IMR-90 (cell line): ENCODE data around the gene SETD9. TPM values are rescaled to one million over a fixed set of nuclear protein-coding genes. Genes with fewer than 3 reads are reported as not detected.

Experiments used
- ATAC-seq: fragments of 200-7000 bp; cut with Tn5 transposase; 2 replicates; pipeline ENCODE4 v1.9.1; 2020; ENCODE audit warnings: low read depth, mild to moderate bottlenecking, moderate library complexity
- BruUV-seq: library from RNA; stranded (reverse); fragments of 400-500 nt; replicated peaks from 2 replicates; lab custom pipeline; 2021; lab: Mats Ljungman, UMichigan
- CTCF ChIA-PET: fragments of 300-600 bp; formaldehyde crosslinking; extraction: SDS; loops from one replicate; lab custom pipeline; 2021; ENCODE audit warnings: antibody characterized with exemption; lab: Yijun Ruan, JAX
- POLR2A ChIA-PET: fragments of 300-600 bp; sonication (Branson Sonifier 250); formaldehyde crosslinking; loops from one replicate; lab custom pipeline; 2022; ENCODE audit warnings: antibody characterized with exemption; ENCODE audit not compliant: unreplicated experiment; lab: Charles Lee
- DNase-seq: peaks from one replicate; pipeline ENCODE4 v3.0.0; 2013
- H2AFZ ChIP-seq: replicated peaks from 2 replicates; pipeline ENCODE3; 2013; ENCODE audit warnings: low read length, mild to moderate bottlenecking; ENCODE audit not compliant: poor library complexity
- H2AK5ac ChIP-seq: 2 replicates; pipeline ENCODE4 v1.6.1; 2013; ENCODE audit warnings: low read depth, low read length, inconsistent platforms
- H2AK9ac ChIP-seq: replicated peaks from 2 replicates; pipeline ENCODE3; 2013; ENCODE audit warnings: mild to moderate bottlenecking, low read depth, low read length, moderate library complexity; ENCODE audit not compliant: poor library complexity
- H2BK120ac ChIP-seq: 2 replicates; pipeline ENCODE4 v1.6.1; 2013; ENCODE audit warnings: low read depth, low read length, inconsistent platforms
- H2BK15ac ChIP-seq: 3 replicates; pipeline ENCODE4 v1.6.1; 2013; ENCODE audit warnings: low read depth, low read length, inconsistent platforms
- H2BK20ac ChIP-seq: 2 replicates; pipeline ENCODE4 v1.6.1; 2013; ENCODE audit warnings: low read depth, mild to moderate bottlenecking, inconsistent platforms, low read length, moderate library complexity
- H2BK5ac ChIP-seq: 2 replicates; pipeline ENCODE4 v1.6.1; 2013; ENCODE audit warnings: mild to moderate bottlenecking, low read depth, low read length, inconsistent platforms; ENCODE audit not compliant: poor library complexity, severe bottlenecking
- H3K14ac ChIP-seq: replicated peaks from 2 replicates; pipeline ENCODE4 v1.6.1; 2013; ENCODE audit warnings: low read depth, low read length, inconsistent platforms
- H3K18ac ChIP-seq: 2 replicates; pipeline ENCODE4 v1.6.1; 2013; ENCODE audit warnings: low read depth, low read length, control low read depth
- H3K23ac ChIP-seq: 2 replicates; pipeline ENCODE4 v1.6.1; 2013; ENCODE audit warnings: low read depth, low read length, inconsistent platforms
- H3K27ac ChIP-seq: 2 replicates; pipeline ENCODE4 v1.5.1; 2013; ENCODE audit warnings: mild to moderate bottlenecking, control low read depth, low read length; ENCODE audit not compliant: insufficient read depth
- H3K27me3 ChIP-seq: 2 replicates; pipeline ENCODE4 v1.6.1; 2013; ENCODE audit warnings: low read length; ENCODE audit not compliant: control insufficient read depth, insufficient read depth
- H3K36me3 ChIP-seq: 2 replicates; pipeline ENCODE4 v1.6.1; 2013; ENCODE audit warnings: low read length, mixed read lengths; ENCODE audit not compliant: control insufficient read depth, insufficient read depth
- H3K4ac ChIP-seq: 2 replicates; pipeline ENCODE4 v1.6.1; 2013; ENCODE audit warnings: low read depth, low read length, inconsistent platforms
- H3K4me1 ChIP-seq: 2 replicates; pipeline ENCODE4 v1.6.1; 2013; ENCODE audit warnings: low read length, mixed read lengths; ENCODE audit not compliant: control insufficient read depth, insufficient read depth
- H3K4me2 ChIP-seq: 2 replicates; pipeline ENCODE4 v1.6.1; 2013; ENCODE audit warnings: low read depth, mild to moderate bottlenecking, control low read depth, low read length, moderate library complexity
- H3K4me3 ChIP-seq: 2 replicates; pipeline ENCODE4 v1.5.1; 2013; ENCODE audit warnings: low read depth, mild to moderate bottlenecking, control low read depth, low read length, moderate library complexity; ENCODE audit not compliant: insufficient read depth
- H3K56ac ChIP-seq: 2 replicates; pipeline ENCODE4 v1.6.1; 2013; ENCODE audit warnings: low read length, inconsistent platforms; ENCODE audit not compliant: insufficient read depth; ENCODE audit errors: extremely low read depth
- H3K79me1 ChIP-seq, 2 experiments: 2 replicates each; pipeline ENCODE4 v1.6.1; 2013; ENCODE audit warnings: low read length in 2 of 2, inconsistent platforms in 1 of 2, low read depth in 1 of 2
- H3K9ac ChIP-seq: 2 replicates; pipeline ENCODE4 v1.6.1; 2013; ENCODE audit warnings: low read depth, low read length, control low read depth
- H3K9me1 ChIP-seq: 2 replicates; pipeline ENCODE4 v1.6.1; 2013; ENCODE audit warnings: low read length, inconsistent platforms; ENCODE audit not compliant: insufficient read depth
- H3K9me3 ChIP-seq: 2 replicates; pipeline ENCODE4 v1.6.1; 2013; ENCODE audit warnings: low read length; ENCODE audit not compliant: control insufficient read depth, insufficient read depth
- H4K20me1 ChIP-seq: 2 replicates; pipeline ENCODE4 v1.6.1; 2013; ENCODE audit warnings: low read length, inconsistent platforms; ENCODE audit not compliant: insufficient read depth
- H4K5ac ChIP-seq: 2 replicates; pipeline ENCODE4 v1.6.1; 2013; ENCODE audit warnings: mild to moderate bottlenecking, low read depth, low read length, control low read depth
- H4K8ac ChIP-seq, 2 experiments: 2 replicates each; pipeline ENCODE4 v1.6.1; 2013; ENCODE audit warnings: low read depth in 2 of 2, low read length in 2 of 2, control low read depth in 1 of 2, inconsistent platforms in 1 of 2
- H4K91ac ChIP-seq: 2 replicates; pipeline ENCODE4 v1.6.1; 2013; ENCODE audit warnings: low read depth, low read length, inconsistent platforms; ENCODE audit not compliant: insufficient read depth
- CEBPB ChIP-seq: IDR thresholded peaks from 2 replicates; pipeline ENCODE4 v1.6.1; 2012; ENCODE audit warnings: low read depth, low read length, improper control_type of control experiment
- NFE2L2 ChIP-seq: fragments of 150-350 bp; IDR thresholded peaks from 2 replicates; pipeline ENCODE4 v1.6.1; 2016; ENCODE audit warnings: low read depth, mild to moderate bottlenecking, low read length
- WGBS, 2 experiments: methylation state at CpG; one replicate each; pipeline versions ENCODE4 v1.1.5 to v1.1.7; 2013; ENCODE audit warnings: missing lambda C conversion rate in 2 of 2; ENCODE audit not compliant: insufficient read length in 1 of 2; ENCODE audit errors: extremely low coverage in 2 of 2; 5-methylcytosine and 5-hydroxymethylcytosine counted together
- dilution Hi-C: fragments of 300-500 bp; cut with HindIII; formaldehyde crosslinking; loops from one replicate; pipeline ENCODE4 v1.14.3; 2018; ENCODE audit warnings: low sequenced_read_pairs; ENCODE audit not compliant: unreplicated experiment
- in situ Hi-C: fragments of 300-500 bp; cut with MboI; formaldehyde crosslinking; loops from 3 replicates; pipeline ENCODE4 v1.14.3; 2019; ENCODE audit warnings: low sequenced_read_pairs, inconsistent platforms, mixed read lengths
- intact Hi-C: fragments of 100-400 bp; cut with micrococcal nuclease; formaldehyde crosslinking; loops from 2 replicates; pipeline ENCODE4 v1.10.0; 2022
- polyA plus RNA-seq, 3 experiments: library from polyadenylated mRNA; depleted of rRNA; stranded (reverse); fragments of >200 nt; gene quantifications; 2 replicates each; pipeline ENCODE4 v1.2.3, GENCODE V29; 2012; ENCODE audit warnings: low replicate concordance in 1 of 3
- total RNA-seq: library from RNA; depleted of rRNA; stranded (reverse); fragments of >200 nt; gene quantifications from 2 replicates; pipeline ENCODE4 v1.2.3, GENCODE V29; 2012

SETD9 gene
- total and polyA plus RNA-seq, 2 of the 4 experiments (the other 2 are of a cell fraction), result 3.9 to 8.1 TPM

- H3K4me2 ChIP-seq, result no peak overlapping the region
- no peak for TF ChIP-seq NFE2L2
- TF ChIP-seq CEBPB, result peak; percentile 75
- ATAC-seq (no peak), DNase-seq (no peak)
- H2BK5ac ChIP-seq, result no peak overlapping the region
- H3K14ac ChIP-seq, result no peak overlapping the region
- no peak overlapping the region for H2BK15ac ChIP-seq
- intact Hi-C loops (no loop called here), dilution Hi-C loops (no loop called here), in situ Hi-C loops (loop anchor here (10.0 kb wide), 1 partner anchor 328 kb away; no protein-coding TSS in a partner anchor)
- no peak overlapping the region for H4K5ac ChIP-seq
- no peak overlapping the region for H3K9ac ChIP-seq
- H3K27me3 ChIP-seq, result no peaks in the 10 kb centered on the region
- no TSS peak for BruUV-seq
- H2BK120ac ChIP-seq, result no peak overlapping the region
- H3K9me1 ChIP-seq, result no peaks in the 10 kb centered on the region
- no peaks in the 10 kb centered on the region; the same call in 1 of the 2 replicates for H3K4me1 ChIP-seq
- ChIA-PET CTCF (interaction anchor here (1.0 kb wide), 1 partner anchor 626 kb away, joined by 3 read pairs; no protein-coding TSS in a partner anchor), POLR2A (no interaction called here)
- H3K56ac ChIP-seq, result no peak overlapping the region
- H3K18ac ChIP-seq, result no peak overlapping the region
- no peak overlapping the region for H3K23ac ChIP-seq
- H3K4ac ChIP-seq, result no peak overlapping the region
- H3K9me3 ChIP-seq, result no peaks in the 10 kb centered on the region
- H3K27ac ChIP-seq, result no peak overlapping the region
- no peak overlapping the region for H2AK5ac ChIP-seq
- no peak overlapping the region for H2AFZ ChIP-seq
- no peak overlapping the region for H4K8ac ChIP-seq
- no peak overlapping the region for H4K91ac ChIP-seq
- H3K36me3 ChIP-seq, result peaks cover 5% of the 10 kb centered on the region
- H2BK20ac ChIP-seq, result no peak overlapping the region
- H2AK9ac ChIP-seq, result no peak overlapping the region
- H3K4me3 ChIP-seq, result no peak overlapping the region
- no CpG with 5 or more reads among the region's 4 CpGs for WGBS, 2 experiments
- no peaks in the 10 kb centered on the region for H4K20me1 ChIP-seq
- H3K79me1 ChIP-seq, result peaks cover 0 to 6% of the 10 kb centered on the region in 2 experiments; a peak in 3 of 4 replicates
Observed at GRCh38 chr5:56896763-56897162, 12.6 kb upstream of the SETD9 start.
